OCI-LY1 (cell line): Measurements from ENCODE around the gene CADM1.
A peak's percentile ranks its signal among the peaks of the same experiment; 100 is the strongest.

ENCODE experiments used
- H2AFZ ChIP-seq: fragments of 200-600 bp; sonication (generic), shearing (Covaris generic); 2 replicates; pipeline ENCODE4 v1.6.0; 2014; ENCODE audit warnings: antibody characterized with exemption, mild to moderate bottlenecking, low read length
- H3F3A ChIP-seq: fragments of 200-600 bp; sonication (generic), shearing (Covaris generic); 2 replicates; pipeline ENCODE4 v1.6.0; 2014; ENCODE audit warnings: mild to moderate bottlenecking, antibody characterized with exemption, low read length, moderate library complexity; ENCODE audit not compliant: insufficient read depth
- H3K27ac ChIP-seq: fragments of 200-600 bp; sonication (generic); 2 replicates; pipeline ENCODE4 v1.5.1; 2014; ENCODE audit warnings: low read length, mixed run types, mild to moderate bottlenecking, low read depth; ENCODE audit not compliant: poor library complexity, severe bottlenecking
- H3K27me3 ChIP-seq: fragments of 200-600 bp; sonication (generic); 2 replicates; pipeline ENCODE4 v1.6.0; 2014; ENCODE audit warnings: antibody characterized with exemption, mild to moderate bottlenecking, low read length, moderate library complexity; ENCODE audit not compliant: insufficient read depth
- H3K36me3 ChIP-seq: fragments of 200-600 bp; sonication (generic); 2 replicates; pipeline ENCODE4 v1.6.1; 2014; ENCODE audit warnings: mild to moderate bottlenecking, antibody characterized with exemption, low read length, moderate library complexity, mixed read lengths; ENCODE audit not compliant: insufficient read depth
- H3K4me1 ChIP-seq: fragments of 200-600 bp; sonication (generic); 2 replicates; pipeline ENCODE4 v1.5.1; 2014; ENCODE audit warnings: mild to moderate bottlenecking, low read length, moderate library complexity; ENCODE audit not compliant: insufficient read depth, severe bottlenecking
- H3K4me2 ChIP-seq: fragments of 200-600 bp; sonication (generic), shearing (Covaris generic); 2 replicates; pipeline ENCODE4 v1.6.1; 2014; ENCODE audit warnings: low read length
- H3K4me3 ChIP-seq: fragments of 200-600 bp; sonication (generic); 2 replicates; pipeline ENCODE4 v1.5.1; 2014; ENCODE audit warnings: low read length, low read depth, mild to moderate bottlenecking, mixed read lengths; ENCODE audit not compliant: poor library complexity, severe bottlenecking
- H3K79me2 ChIP-seq: fragments of 200-600 bp; shearing (Covaris generic); 2 replicates; pipeline ENCODE4 v1.6.1; 2016; ENCODE audit warnings: mixed run types, low read length, mixed read lengths; ENCODE audit not compliant: insufficient read depth
- H3K9ac ChIP-seq: fragments of 200-600 bp; sonication (generic), shearing (Covaris generic); 2 replicates; pipeline ENCODE4 v1.6.1; 2014; ENCODE audit warnings: mild to moderate bottlenecking, low read length, mixed read lengths
- H3K9me2 ChIP-seq: fragments of 200-600 bp; sonication (generic), shearing (Covaris generic); 2 replicates; pipeline ENCODE4 v1.6.1; 2014; ENCODE audit warnings: low read depth, mild to moderate bottlenecking, low read length, mixed read lengths
- H3K9me3 ChIP-seq: fragments of 200-600 bp; shearing (Covaris generic); 2 replicates; pipeline ENCODE4 v1.6.1; 2014; ENCODE audit warnings: low read length, mixed read lengths
- H4K20me1 ChIP-seq: fragments of 200-600 bp; sonication (generic), shearing (Covaris generic); 2 replicates; pipeline ENCODE4 v1.6.0; 2016; ENCODE audit warnings: mild to moderate bottlenecking, low read length; ENCODE audit not compliant: insufficient read depth
- EZH2 ChIP-seq: fragments of 200-600 bp; sonication (generic), shearing (Covaris generic); IDR thresholded peaks from 2 replicates; pipeline ENCODE4 v1.8.0; 2017; ENCODE audit warnings: borderline replicate concordance, mixed run types, mild to moderate bottlenecking, antibody characterized with exemption, low read length, moderate library complexity, mixed read lengths
- TF ChIP-seq, protein P1 (sequence below): fragments of 200-600 bp; sonication (generic), shearing (Covaris generic); IDR thresholded peaks from 2 replicates; pipeline ENCODE4 v1.5.1; 2017; ENCODE audit warnings: mild to moderate bottlenecking, antibody characterized with exemption, low read length, moderate library complexity, mixed read lengths

The CADM1 gene

GRCh38 chr11:115144914-115145313 lies 359.3 kb downstream of the CADM1 start:
- no peak overlapping the region for H2AFZ ChIP-seq
- H3K9me3 ChIP-seq: no peaks in the 10 kb centered on the region
- no peaks in the 10 kb centered on the region for H3K9me2 ChIP-seq
- no peaks in the 10 kb centered on the region for H3K4me1 ChIP-seq
- H3K4me3 ChIP-seq: no peak overlapping the region
- H3K4me2 ChIP-seq: no peak overlapping the region
- TF ChIP-seq, protein P1, sequence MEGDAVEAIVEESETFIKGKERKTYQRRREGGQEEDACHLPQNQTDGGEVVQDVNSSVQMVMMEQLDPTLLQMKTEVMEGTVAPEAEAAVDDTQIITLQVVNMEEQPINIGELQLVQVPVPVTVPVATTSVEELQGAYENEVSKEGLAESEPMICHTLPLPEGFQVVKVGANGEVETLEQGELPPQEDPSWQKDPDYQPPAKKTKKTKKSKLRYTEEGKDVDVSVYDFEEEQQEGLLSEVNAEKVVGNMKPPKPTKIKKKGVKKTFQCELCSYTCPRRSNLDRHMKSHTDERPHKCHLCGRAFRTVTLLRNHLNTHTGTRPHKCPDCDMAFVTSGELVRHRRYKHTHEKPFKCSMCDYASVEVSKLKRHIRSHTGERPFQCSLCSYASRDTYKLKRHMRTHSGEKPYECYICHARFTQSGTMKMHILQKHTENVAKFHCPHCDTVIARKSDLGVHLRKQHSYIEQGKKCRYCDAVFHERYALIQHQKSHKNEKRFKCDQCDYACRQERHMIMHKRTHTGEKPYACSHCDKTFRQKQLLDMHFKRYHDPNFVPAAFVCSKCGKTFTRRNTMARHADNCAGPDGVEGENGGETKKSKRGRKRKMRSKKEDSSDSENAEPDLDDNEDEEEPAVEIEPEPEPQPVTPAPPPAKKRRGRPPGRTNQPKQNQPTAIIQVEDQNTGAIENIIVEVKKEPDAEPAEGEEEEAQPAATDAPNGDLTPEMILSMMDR: no peak
- TF ChIP-seq EZH2: no peak
- H3K79me2 ChIP-seq: no peaks in the 10 kb centered on the region
- no peaks in the 10 kb centered on the region for H3F3A ChIP-seq
- no peak overlapping the region for H3K27ac ChIP-seq
- no peaks in the 10 kb centered on the region for H3K27me3 ChIP-seq
- no peaks in the 10 kb centered on the region for H4K20me1 ChIP-seq
- no peak overlapping the region for H3K9ac ChIP-seq
- H3K36me3 ChIP-seq: no peaks in the 10 kb centered on the region

DNA sequence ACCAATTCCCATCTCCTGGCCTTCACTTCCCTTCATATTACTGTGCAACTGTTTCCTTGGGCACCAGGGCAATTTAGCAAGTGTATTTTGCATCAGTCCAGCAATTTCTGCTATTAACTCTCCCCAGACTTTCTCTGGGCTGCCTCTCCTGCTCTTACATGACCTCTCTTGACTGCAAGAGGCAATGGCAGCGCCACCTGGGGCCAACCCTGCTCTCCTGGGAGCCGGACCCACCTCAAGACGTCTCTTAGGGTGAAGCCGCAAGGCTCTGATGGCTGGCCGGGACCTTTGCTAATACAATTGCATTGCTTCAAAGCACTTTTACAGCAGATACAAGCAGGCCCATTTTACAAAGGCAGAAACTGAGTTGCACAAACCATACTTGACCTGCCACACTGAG lies 360.2 kb downstream of the CADM1 start:
- no peaks in the 10 kb centered on the region for H3F3A ChIP-seq
- no peaks in the 10 kb centered on the region for H3K9me3 ChIP-seq
- no peak overlapping the region for H3K9ac ChIP-seq
- no peaks in the 10 kb centered on the region for H3K79me2 ChIP-seq
- H3K4me3 ChIP-seq: no peak overlapping the region
- no peaks in the 10 kb centered on the region for H3K4me1 ChIP-seq
- H4K20me1 ChIP-seq: no peaks in the 10 kb centered on the region
- H3K36me3 ChIP-seq: no peaks in the 10 kb centered on the region
- H3K4me2 ChIP-seq: no peak overlapping the region
- H3K27me3 ChIP-seq: no peaks in the 10 kb centered on the region
- H3K27ac ChIP-seq: no peak overlapping the region
- TF ChIP-seq, protein P1: peak; percentile 17; the same call in 1 of the 2 replicates
- no peak for TF ChIP-seq EZH2
- H3K9me2 ChIP-seq: no peaks in the 10 kb centered on the region
- no peak overlapping the region for H2AFZ ChIP-seq

DNA sequence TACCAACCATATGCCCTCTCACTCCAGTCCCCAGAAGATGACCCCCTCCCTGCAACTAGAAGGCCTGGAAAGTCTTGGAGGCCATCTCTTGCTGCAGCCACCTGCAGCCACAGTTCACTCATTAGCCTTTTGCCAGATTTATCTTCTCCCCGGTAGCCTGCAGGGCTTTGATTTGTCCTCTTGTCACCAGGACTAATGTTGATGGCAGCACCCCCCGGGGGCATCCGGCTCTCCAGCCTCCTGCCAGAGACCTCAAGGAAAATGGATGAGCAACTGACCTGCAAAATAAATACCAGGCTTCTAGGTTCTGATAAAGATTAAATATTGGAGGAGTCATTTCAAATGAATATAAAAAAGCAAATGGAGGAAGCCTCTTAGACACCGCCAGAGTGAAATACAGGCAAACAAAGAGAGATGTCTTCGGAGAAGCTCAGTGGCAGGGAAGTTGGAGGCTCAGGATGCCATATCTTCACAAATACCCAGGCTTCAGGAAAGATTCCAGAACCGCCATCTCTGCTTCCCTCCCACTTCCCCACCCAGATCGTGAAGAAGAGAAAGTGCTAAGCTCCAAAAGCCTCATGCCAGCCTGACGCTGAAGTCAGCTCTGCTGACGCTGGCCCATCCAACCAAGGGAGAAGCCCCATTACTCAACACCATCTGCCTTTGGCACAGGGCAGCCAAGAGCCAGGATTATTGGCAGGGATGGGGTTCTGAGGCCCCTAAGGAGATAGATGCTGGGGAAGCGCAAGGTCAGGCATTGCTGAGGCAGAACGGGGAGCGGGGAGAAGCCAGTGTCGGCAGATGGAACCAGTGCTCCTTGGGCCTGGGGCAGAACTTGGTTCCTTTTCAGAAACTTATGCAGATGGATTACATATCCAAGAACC lies 362.7 kb downstream of the CADM1 start:
- no peak overlapping the region for H3K4me2 ChIP-seq
- no peak overlapping the region for H3K27ac ChIP-seq
- no peak overlapping the region for H3K9ac ChIP-seq
- TF ChIP-seq EZH2: no peak
- TF ChIP-seq, protein P1: no peak
- no peak overlapping the region for H2AFZ ChIP-seq
- H4K20me1 ChIP-seq: no peaks in the 10 kb centered on the region
- H3F3A ChIP-seq: no peaks in the 10 kb centered on the region
- H3K36me3 ChIP-seq: no peaks in the 10 kb centered on the region
- H3K4me1 ChIP-seq: no peaks in the 10 kb centered on the region
- no peaks in the 10 kb centered on the region for H3K9me3 ChIP-seq
- no peaks in the 10 kb centered on the region for H3K27me3 ChIP-seq
- no peaks in the 10 kb centered on the region for H3K79me2 ChIP-seq
- H3K9me2 ChIP-seq: no peaks in the 10 kb centered on the region
- H3K4me3 ChIP-seq: no peak overlapping the region
